ENCODE data around the gene CAPN15. TPM values are rescaled to one million over a fixed set of nuclear protein-coding genes. Genes with fewer than 3 reads are reported as not detected.

Gene CAPN15
- total RNA-seq, 1 donor from 2014 or later = 56.1 TPM

DNA sequence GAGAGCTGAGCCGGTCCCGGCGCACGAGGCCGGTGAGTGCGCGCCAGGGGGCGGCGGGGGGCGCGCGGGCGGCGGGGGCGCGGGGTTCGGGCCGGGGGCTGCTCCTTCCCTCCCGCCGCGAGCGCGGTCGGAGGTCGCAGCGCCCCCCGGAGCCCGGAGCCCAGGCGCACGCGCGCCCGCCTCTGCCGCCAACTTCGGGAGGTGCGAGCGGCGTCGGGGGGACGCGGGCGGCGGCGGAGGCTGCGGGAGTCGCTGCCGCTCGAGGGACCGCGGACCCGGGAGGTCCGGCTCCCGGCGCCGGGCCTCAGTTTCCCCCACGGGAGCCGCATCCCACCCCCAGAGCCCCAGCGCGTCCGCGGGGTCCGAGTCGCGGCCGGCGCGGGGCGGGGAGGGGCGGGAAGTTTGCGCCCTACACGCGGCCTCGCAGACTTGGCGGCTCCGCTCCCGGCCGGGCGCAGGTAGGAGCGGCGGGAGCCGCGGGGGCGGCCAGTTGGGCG lies 32.7 kb downstream of the CAPN15 start, which contains the start of gene PRR35:
PRR35 (plus strand) TSS at position 191 of the 497 bp plus-strand sequence. CDS start 2,901 bp downstream, outside the sequence.
- TF ChIP-seq, protein P1, sequence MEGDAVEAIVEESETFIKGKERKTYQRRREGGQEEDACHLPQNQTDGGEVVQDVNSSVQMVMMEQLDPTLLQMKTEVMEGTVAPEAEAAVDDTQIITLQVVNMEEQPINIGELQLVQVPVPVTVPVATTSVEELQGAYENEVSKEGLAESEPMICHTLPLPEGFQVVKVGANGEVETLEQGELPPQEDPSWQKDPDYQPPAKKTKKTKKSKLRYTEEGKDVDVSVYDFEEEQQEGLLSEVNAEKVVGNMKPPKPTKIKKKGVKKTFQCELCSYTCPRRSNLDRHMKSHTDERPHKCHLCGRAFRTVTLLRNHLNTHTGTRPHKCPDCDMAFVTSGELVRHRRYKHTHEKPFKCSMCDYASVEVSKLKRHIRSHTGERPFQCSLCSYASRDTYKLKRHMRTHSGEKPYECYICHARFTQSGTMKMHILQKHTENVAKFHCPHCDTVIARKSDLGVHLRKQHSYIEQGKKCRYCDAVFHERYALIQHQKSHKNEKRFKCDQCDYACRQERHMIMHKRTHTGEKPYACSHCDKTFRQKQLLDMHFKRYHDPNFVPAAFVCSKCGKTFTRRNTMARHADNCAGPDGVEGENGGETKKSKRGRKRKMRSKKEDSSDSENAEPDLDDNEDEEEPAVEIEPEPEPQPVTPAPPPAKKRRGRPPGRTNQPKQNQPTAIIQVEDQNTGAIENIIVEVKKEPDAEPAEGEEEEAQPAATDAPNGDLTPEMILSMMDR (IDR thresholded peaks at IDR 0.05; ENCODE audit: partially characterized antibody, unreplicated experiment) = no peak
- Mint-ChIP-seq H3K27ac (ENCODE audit: unreplicated experiment) (no peak within 1 kb of the TSS), H3K4me1 (ENCODE audit: low read depth, unreplicated experiment) (peaks cover 6% of the 10 kb centered on the region), H3K36me3 (ENCODE audit: unreplicated experiment) (no peaks in the 10 kb centered on the region), H3K27me3 (ENCODE audit: unreplicated experiment) (peaks cover 6% of the 10 kb centered on the region), H3K9me3 (ENCODE audit: unreplicated experiment) (peaks cover 6% of the 10 kb centered on the region), H3K4me3 (ENCODE audit: unreplicated experiment) (no peak within 1 kb of the TSS)
- no peak for DNase-seq

DNA sequence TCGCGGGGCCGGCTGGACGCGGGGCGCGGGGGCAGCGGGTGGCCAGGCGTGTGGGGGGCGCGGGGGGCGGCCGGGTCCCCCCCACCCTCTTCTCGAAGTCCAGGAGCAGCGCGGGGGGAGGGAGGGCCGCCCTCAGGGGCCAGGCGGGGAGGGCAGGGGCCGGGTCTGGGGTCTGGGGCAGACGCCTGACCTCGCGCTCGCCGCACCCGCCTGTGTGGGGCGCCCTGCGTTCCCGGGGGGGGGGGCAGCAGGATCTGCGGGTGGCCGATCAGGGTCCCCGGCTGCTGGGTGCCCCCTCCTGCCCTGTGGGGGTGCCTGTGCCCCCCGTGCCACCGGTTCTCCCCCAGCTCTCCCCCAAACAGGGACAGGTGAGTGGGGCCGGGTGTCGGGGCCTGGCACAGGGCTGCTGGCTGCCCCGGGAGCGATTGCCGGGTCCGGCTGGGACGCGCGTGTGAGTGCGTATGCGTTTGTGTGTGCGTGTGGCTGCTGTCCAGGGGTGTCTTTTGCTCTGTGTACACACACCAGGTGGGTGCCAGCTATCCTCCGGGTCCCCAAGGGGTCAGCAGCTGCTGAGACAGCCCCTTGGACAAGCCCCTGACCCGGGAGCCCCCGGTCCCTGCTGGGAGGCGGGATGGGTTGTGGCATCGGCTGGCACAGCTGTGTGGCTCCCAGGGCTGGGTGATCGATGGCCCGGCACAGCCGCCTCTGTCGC lies 33.3 kb downstream of the CAPN15 start:
- Mint-ChIP-seq H3K36me3 (ENCODE audit: unreplicated experiment) (no peaks in the 10 kb centered on the region), H3K4me3 (ENCODE audit: unreplicated experiment) (no peak overlapping the region), H3K27me3 (ENCODE audit: unreplicated experiment) (peaks cover 6% of the 10 kb centered on the region), H3K9me3 (ENCODE audit: unreplicated experiment) (peaks cover 6% of the 10 kb centered on the region), H3K27ac (ENCODE audit: unreplicated experiment) (no peak overlapping the region), H3K4me1 (ENCODE audit: low read depth, unreplicated experiment) (peaks cover 6% of the 10 kb centered on the region)
- TF ChIP-seq, protein P1 (IDR thresholded peaks at IDR 0.05; ENCODE audit: partially characterized antibody, unreplicated experiment) = no peak
- DNase-seq = no peak

DNA sequence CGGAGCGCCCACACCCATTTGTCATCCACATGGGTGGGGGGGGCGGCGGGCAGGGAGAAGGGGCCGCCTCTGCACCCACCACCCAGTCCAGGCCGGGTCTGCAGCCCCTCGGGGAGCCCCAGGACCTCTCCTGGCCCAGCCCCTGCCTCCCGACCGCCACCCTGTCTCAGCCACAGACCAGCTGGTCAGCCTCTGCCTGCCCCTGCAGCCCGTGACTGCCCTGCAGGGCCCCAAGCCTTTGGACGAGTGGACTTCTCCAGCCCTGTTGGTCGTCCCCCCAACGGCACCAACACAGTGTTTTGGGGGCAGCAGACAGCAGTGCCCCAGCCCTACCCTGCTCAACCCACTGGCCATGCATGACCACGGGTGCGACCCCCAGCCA lies 33.9 kb downstream of the CAPN15 start:
- Mint-ChIP-seq H3K4me1 (ENCODE audit: low read depth, unreplicated experiment) (peaks cover 6% of the 10 kb centered on the region), H3K36me3 (ENCODE audit: unreplicated experiment) (no peaks in the 10 kb centered on the region), H3K27me3 (ENCODE audit: unreplicated experiment) (peaks cover 6% of the 10 kb centered on the region), H3K4me3 (ENCODE audit: unreplicated experiment) (no peak overlapping the region), H3K27ac (ENCODE audit: unreplicated experiment) (no peak overlapping the region), H3K9me3 (ENCODE audit: unreplicated experiment) (peaks cover 6% of the 10 kb centered on the region)
- TF ChIP-seq, protein P1 (IDR thresholded peaks at IDR 0.05; ENCODE audit: partially characterized antibody, unreplicated experiment) = no peak
- DNase-seq = no peak

DNA sequence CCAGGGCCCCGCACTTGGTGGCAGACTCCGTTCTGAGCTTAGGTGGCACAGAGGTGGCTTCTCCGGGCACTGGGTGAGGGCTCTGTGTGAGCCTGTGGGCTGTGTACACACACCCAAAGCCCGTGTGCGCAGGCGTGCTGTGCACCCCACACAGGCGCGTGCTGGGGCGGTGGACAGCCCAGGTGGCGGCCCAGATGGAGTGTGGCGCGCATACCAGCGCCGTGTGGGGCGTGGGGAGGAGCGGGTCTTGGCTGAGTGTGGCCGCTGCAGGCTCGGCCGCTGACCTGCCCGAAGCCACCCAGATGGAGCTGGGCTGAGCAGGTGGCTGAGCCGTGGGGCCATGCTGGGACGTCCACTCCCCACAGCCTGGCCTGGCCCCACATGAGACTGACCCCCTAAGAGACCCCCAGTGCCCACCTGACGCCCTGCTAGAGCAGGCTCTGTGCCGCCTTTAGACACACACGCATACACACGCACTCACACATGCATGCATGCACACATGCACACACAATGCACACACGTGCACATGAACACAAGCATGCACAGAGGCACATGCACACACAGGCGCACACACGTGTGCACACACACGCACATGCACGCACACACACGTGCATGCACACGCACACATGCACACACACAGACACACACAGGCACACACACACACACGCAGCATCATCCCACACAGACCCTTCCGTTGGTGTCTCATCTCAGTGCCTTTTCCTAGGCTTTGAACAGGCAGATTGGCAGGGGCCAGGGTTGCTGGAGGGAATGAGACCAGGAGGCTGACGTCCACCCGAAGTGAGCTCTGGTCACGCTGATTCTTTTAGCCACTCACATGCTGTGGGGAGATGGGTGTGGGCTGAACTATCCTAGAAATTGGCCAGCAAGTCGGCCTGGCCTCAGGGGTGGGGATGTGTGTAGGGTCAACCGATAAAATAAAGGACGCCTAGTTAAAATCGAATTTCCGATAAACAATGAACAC lies 34.7 kb downstream of the CAPN15 start:
- Mint-ChIP-seq H3K27ac (ENCODE audit: unreplicated experiment) (peak overlapping the region; percentile 17), H3K36me3 (ENCODE audit: unreplicated experiment) (no peaks in the 10 kb centered on the region), H3K27me3 (ENCODE audit: unreplicated experiment) (peaks cover 6% of the 10 kb centered on the region), H3K9me3 (ENCODE audit: unreplicated experiment) (peaks cover 6% of the 10 kb centered on the region), H3K4me3 (ENCODE audit: unreplicated experiment) (peak overlapping the region; percentile 34), H3K4me1 (ENCODE audit: low read depth, unreplicated experiment) (peaks cover 10% of the 10 kb centered on the region)
- TF ChIP-seq, protein P1 (IDR thresholded peaks at IDR 0.05; ENCODE audit: partially characterized antibody, unreplicated experiment) = no peak
- DNase-seq = no peak
